ENCODE measurements around the gene PRKRIP1.
"Not testable (repeated sequence)": the region's sequence is repeated elsewhere in the genome, so short reads cannot be mapped to it uniquely, and the experiment has no call there.

The PRKRIP1 gene

DNA sequence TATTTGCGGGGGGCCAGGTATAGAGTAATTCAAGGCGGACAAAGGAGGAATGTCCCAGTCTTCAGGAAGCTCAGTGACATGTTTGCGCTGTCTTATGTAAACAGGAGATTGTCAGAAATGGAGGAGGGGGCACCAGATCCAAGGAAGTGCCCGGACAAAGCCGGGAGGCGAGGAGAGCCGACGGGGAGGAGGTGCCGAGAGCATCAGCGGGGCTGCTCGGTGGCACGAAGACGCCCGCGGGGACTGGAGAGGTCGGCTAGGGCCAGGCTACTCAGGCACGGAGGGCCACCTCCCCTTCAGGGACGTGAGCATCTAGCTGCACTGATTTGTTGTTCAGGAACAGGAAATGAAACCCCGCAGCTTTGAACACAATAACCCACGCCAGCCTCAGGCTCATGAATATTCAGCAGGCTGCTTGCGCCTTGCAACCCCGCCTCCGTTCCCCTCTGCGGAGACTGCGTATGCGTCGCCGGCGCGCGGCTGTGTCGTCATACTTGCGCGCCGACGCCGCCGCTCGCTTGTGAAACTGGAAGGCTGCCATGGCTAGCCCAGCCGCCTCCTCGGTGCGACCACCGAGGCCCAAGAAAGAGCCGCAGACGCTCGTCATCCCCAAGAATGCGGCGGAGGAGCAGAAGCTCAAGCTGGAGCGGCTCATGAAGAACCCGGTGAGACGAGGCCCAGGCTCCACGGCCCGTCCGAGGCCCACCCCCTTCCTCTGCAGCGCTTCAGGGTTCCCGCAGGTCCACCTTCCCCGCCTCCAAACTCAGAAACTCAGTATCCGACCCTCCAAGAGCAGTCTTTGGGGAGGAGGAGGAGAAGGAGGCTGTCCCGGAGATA, at the start of gene PRKRIP1:
PRKRIP1 (plus strand) TSS at position 491 of the 837 bp plus-strand sequence; CDS start at position 540, 49 bp downstream.
- peak; percentile 96 for DNase-seq

DNA sequence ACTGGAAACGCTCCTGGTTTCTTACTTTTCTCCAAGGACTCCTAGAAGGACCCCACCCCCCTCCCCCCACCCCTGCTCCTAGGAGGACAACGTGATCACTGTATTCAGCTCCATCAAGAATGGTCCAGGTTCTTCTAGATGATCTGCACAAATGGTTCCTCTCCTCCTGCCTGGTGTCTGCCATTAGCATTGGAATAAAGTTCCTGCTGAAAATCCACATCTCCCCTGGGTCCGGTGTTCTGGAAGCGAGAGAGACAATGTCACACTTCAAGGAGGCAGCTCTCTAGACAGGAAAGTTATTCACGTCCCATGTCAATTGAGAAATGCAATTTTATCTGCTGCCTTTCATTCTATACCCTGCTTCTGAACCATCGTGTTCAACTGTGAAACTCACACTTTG, 49.2 kb upstream of the PRKRIP1 start:
- not testable (repeated sequence) for DNase-seq

GRCh38 chr7:102356344-102356743, 39.8 kb upstream of the PRKRIP1 start, which contains the start of gene SPDYE6:
TSS of gene SPDYE6 (minus strand) at chr7:102356444. CDS start at chr7:102356023, 421 bp downstream.
- not testable (repeated sequence) for DNase-seq

GRCh38 chr7:102363549-102364393, 32.4 kb upstream of the PRKRIP1 start:
- peak; percentile 100 for DNase-seq

DNA sequence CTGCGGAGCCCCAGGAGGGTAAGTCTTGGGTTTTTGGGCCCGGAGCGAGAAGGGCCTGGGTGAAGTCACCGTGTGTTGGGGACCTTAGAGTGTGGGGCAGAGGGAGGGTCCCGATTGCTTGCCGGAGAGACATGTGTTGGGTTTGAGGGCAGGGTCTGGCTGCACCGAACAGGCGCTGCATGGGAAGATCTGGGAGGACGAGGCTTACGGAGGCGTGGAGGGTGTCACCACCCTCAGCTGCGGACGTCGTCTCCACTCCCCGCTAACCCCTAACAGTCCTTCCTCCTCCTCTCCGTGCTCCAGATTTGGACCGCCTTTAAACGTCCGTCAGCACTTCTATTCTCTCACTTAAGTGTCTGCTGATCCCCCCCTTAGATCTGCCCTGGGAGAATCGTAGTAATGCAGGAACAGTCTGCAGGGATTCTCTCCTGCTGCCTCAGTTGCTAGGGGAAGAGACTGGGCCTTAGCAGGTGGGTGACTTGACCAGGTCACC, 31.7 kb upstream of the PRKRIP1 start:
- DNase-seq = not testable (repeated sequence)

DNA sequence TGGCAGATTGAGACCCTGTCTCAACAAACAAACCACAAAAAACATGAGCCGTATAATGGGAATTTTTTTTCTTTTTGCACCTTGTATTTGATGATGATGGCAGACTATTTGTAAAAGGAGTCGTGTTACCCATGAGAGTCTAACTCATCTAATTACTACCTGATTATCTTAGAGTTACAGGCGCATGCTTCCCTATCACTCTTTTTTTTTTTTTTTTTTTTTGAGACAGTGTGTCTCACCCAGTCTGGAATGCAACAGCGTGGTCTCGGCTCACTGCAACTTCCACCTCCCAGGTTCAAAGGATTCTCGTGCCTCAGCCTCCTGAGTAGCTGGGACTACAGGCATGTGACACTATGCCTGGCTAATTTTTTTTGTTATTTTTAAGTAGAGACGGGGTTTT, 30.8 kb upstream of the PRKRIP1 start:
- not testable (repeated sequence) for DNase-seq

DNA sequence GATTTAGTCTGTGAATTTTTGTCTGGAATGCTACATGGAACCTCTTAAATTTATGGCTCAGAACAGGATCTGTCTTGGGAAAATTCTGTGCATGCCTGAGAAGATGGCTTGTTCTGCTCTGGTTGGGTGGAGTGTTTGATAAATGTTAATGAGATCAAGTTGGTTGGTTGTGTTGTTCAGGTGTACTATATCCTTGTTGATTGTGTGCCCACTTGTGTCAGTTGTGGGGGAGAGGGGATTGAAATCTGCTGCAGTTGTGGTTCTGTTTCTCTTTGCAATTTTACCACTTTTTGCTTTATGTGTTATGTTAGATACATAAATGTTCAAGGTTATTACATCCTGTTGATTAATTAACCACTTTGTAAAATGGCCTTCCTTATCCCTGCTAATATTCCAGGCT, 26.1 kb upstream of the PRKRIP1 start:
- DNase-seq = not testable (repeated sequence)

- DNase-seq = not testable (repeated sequence)
Observed at GRCh38 chr7:102372796-102373195, 23.4 kb upstream of the PRKRIP1 start.

DNA sequence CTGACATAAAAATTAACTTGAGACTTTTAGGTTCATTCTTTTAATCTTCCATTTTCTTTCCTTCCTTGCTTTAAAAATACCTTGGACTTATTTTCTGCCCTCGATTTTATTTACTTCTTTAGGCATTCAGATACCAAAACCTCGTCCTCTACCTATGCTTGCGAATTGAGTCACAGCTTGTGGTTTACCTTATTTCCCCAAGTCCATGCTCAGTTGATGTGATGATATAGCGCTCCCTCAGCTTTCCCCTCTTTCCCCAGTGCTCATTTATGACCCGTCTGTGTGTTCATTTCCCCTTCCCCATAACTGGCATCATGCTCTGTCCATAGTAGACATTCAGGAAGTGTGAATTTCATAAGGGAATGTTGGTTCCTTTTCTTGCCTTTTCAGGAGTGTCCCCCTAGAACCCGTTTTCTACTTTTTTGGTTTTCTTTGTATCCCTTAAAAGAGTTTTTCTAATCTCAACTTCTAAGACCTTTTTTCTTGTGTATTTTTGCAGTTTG, 19.1 kb upstream of the PRKRIP1 start:
- DNase-seq = no peak

DNA sequence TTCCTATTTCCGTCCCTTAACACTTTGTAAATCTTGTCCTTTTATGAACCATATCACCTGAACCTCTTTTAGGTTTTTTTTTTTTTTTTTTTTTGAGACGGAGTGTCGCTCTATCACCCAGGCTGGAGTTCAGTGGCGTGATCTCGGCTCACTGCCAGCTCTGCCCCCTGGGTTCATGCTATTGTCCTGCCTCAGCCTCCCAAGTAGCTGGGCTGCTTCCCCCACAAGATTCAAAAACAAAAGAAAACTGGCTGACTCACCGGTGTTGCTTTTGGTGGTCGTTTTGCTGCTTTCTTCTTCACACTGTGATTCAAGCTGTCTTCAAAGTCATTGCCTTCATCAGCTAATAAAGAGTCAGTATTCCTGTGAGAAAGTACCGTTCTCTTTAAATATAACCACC, 15.3 kb upstream of the PRKRIP1 start:
- DNase-seq = not testable (repeated sequence)

GRCh38 chr7:102381696-102382425, 14.3 kb upstream of the PRKRIP1 start:
- DNase-seq = not testable (repeated sequence)

GRCh38 chr7:102387064-102387463, 9.1 kb upstream of the PRKRIP1 start:
- no peak for DNase-seq

- no peak for DNase-seq
Observed at GRCh38 chr7:102389810-102390209, 6.4 kb upstream of the PRKRIP1 start.

- peak; percentile 54 for DNase-seq
Observed at GRCh38 chr7:102390697-102391484, 5.3 kb upstream of the PRKRIP1 start.

DNA sequence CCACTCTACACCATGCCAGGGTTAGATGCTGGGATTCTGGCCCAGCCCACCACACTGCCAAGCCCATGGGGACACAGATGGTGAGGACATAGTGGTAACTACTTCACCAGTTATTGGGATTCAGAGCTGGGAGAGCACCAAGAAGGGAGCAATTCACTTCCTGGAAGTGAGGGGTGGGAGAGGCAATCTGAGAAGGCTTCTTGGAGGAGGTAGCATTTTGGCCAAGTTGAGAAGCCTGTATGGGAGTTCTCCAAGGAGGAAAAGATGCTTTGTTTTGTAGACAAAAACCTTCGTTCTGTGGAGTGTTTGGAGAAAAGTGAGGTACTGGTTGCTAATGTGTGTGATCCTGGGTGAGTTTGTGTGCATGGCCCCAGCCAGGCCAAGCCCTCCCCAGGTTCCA, 3.8 kb upstream of the PRKRIP1 start:
- no peak for DNase-seq

GRCh38 chr7:102393467-102393866, 2.7 kb upstream of the PRKRIP1 start:
- DNase-seq = no peak

- no peak for DNase-seq
Observed at GRCh38 chr7:102395592-102395872, 631 bp upstream of the PRKRIP1 start.

- no peak for DNase-seq
Observed at GRCh38 chr7:102396710-102397019, 502 bp downstream of the PRKRIP1 start.

GRCh38 chr7:102398543-102398942, 2.4 kb downstream of the PRKRIP1 start:
- DNase-seq = no peak

DNA sequence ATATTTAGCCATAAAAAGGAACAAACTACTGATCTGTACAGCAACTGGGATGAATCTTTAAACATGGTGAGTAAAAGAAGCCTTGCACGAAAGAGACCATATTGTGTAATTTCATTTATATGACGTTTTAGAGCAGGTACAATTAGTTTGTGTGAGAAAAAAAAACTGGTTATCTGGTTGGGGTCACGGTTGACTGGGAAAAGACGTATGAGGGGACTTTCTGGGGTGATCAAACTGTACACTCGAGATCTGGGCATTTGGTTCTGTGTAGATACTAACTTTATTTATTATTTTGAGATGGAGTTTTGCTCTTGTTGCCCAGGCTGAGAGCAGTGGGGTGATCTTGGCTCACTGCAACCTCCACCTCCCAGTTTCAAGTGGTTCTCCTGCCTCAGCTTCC, 4.2 kb downstream of the PRKRIP1 start:
- no peak for DNase-seq

DNA sequence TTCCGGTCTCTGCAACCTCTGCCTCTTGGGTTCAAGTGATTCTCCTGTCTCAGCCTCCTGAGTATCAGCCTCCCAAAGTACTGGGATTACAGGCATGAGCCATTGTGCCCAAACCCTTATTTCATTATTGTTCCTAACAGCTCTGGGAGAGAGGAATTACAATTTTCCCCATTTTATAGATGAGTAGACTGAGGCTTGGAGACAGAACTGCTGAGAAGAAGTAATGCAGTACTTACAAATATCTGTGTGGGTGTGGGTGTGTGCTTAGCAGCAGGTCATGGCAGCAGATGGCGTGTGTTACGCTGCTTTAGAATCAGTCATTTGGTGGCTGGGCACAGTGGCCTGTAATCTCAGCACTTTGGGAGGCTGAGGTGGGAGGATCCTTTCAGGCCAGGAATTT, 7.4 kb downstream of the PRKRIP1 start:
- no peak for DNase-seq
